Uterus (tissue), 4 donors: ENCODE measurements around the gene GRIN1. TPM values are rescaled to one million over a fixed set of nuclear protein-coding genes. Genes with fewer than 3 reads are reported as not detected.

Experiments
- DNase-seq, 2 donors: peaks; one replicate each; pipeline ENCODE4 v3.0.0-alpha.2; 2019 to 2020
- H3K27ac ChIP-seq, 2 donors: fragments of 200-600 bp; sonication (generic); 1 replicate in 1 of 2; 2 replicates in 1 of 2; pipeline ENCODE4 v1.5.1; 2016 to 2018
- H3K27me3 ChIP-seq, 2 donors: fragments of 200-600 bp; sonication (generic); one replicate each; pipeline ENCODE4 v1.5.1; 2018 to 2019; ENCODE audit warnings: control low read depth in 1 of 2
- H3K36me3 ChIP-seq, 2 donors: fragments of 200-600 bp; sonication (generic); one replicate each; pipeline ENCODE4 v1.5.1; 2019; ENCODE audit warnings: control low read depth in 1 of 2
- H3K4me1 ChIP-seq, 2 donors: fragments of 200-600 bp; sonication (generic); one replicate each; pipeline ENCODE4 v1.5.1; 2018 to 2019; ENCODE audit warnings: control low read depth in 1 of 2
- H3K4me3 ChIP-seq, 2 donors: fragments of 200-600 bp; sonication (generic); 1 replicate in 1 of 2; 2 replicates in 1 of 2; pipeline ENCODE4 v1.5.1; 2018 to 2019; ENCODE audit warnings: mild to moderate bottlenecking in 1 of 2
- H3K9me3 ChIP-seq, 2 donors: fragments of 200-600 bp; sonication (generic); one replicate each; pipeline ENCODE4 v1.5.1; 2019; ENCODE audit warnings: control low read depth in 1 of 2
- CTCF ChIP-seq, 4 experiments: fragments of 200-600 bp in 2 of 4; fragments of 450-650 bp in 2 of 4; sonication (generic) in 2 of 4; IDR thresholded peaks; one replicate each; pipeline ENCODE4 v1.5.1; 2016 to 2019; ENCODE audit warnings: antibody characterized with exemption in 4 of 4, mild to moderate bottlenecking in 2 of 4, moderate library complexity in 1 of 4
- POLR2A ChIP-seq, 2 donors: fragments of 450-650 bp; IDR thresholded peaks; one replicate each; pipeline ENCODE4 v1.6.1; 2016; ENCODE audit warnings: antibody characterized with exemption in 2 of 2, mild to moderate bottlenecking in 1 of 2, moderate library complexity in 1 of 2
- intact Hi-C: fragments of 100-400 bp; cut with DNase I; formaldehyde crosslinking; loops from one replicate; pipeline ENCODE4 v1.15.1; 2023; ENCODE audit warnings: low total_unique reads
- total RNA-seq, 4 donors: library from RNA; depleted of rRNA in 3 of 4; stranded (reverse); fragments of >200 nt in 3 of 4; gene quantifications; one replicate each; pipeline versions ENCODE4 v1.1.0 to v1.2.4, GENCODE V29; 2014 to 2023
- donor health status: DM: yes; HTN: yes; CAD: no.

The GRIN1 gene
- total RNA-seq, 4 donors from 2014 or later: not detected

- Histone ChIP-seq H3K36me3 (no peaks in the 10 kb centered on the region), H3K27me3 (no peaks in the 10 kb centered on the region), H3K9me3 (no peaks in the 10 kb centered on the region), H3K27ac (peak within 1 kb of the TSS; percentile 83 to 95), H3K4me1 (peaks cover 14 to 24% of the 10 kb centered on the region in 2 donors), H3K4me3 (peak within 1 kb of the TSS; percentile 79 to 92)
- intact Hi-C loops: no loop called here
- TF ChIP-seq POLR2A (IDR thresholded peaks at IDR 0.05) (peak; percentile 72 to 89), CTCF (IDR thresholded peaks at IDR 0.05) (peak in 3 of 4 experiments; percentile 1 to 67 (median 33))
- DNase-seq: peak; percentile 88 to 94
Measured at GRCh38 chr9:137188490-137189296, 49.7 kb downstream of the GRIN1 start, which contains the start of the genes ANAPC2 and SSNA1. Gene ANAPC2, minus strand, starts transcription at chr9:137188560. Its CDS starts 28 bp downstream, at chr9:137188532. Gene SSNA1, plus strand, starts transcription at chr9:137188676. Its CDS starts 51 bp downstream, at chr9:137188727.

DNA sequence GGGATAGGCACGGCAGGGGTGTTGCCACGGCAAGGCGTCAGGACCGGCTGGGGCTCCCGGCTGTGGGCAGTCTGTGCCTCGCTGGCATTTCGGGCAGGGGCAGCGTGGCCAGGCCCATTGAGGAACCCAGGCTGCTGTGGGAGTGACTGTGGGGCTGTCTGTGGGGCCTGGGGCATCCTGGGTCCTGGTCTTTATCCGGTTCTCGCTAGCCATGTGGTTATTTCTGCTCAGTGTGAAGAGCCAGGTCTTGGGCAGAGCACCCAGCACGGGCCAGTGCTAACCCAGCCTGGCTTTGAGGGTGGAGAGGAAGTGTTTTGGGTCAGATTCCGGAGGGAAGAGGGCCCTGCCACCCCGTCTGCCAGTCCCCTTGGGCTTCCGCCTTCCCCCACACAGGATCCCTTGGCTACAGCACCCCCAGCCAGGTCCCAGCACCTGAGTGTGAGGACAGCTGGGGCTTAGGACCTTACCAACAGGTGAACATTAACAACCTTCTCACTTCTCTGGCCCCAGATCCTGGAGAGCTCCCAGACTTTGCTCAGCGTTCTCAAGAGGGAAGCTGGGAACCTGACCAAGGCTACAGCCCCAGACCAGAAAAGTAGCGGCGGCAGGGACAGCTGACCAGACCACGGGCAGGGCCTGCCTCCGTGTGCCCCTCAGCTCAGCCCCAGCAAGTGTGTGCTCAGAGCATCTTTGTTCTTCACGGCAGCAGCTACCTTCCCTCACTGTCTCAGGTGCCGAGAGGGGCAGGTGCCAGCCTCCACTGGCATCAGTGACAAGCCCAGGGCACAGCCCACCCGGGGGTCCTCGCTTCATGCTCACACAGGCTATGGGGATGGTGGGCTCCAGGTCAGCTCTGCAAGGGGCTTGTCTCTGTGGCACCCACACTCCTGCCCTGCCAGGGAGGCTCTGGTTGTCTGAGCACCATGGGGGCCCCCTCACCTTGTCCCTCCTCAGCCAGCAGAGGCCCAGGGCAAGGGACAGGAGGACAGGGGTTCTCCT, 50.6 kb downstream of the GRIN1 start:
- H3K9me3 ChIP-seq: no peaks in the 10 kb centered on the region
- no peaks in the 10 kb centered on the region for H3K27me3 ChIP-seq
- peak overlapping the region; percentile 83 to 95 for H3K27ac ChIP-seq
- intact Hi-C loops: no loop called here
- H3K4me1 ChIP-seq: peaks cover 14 to 24% of the 10 kb centered on the region in 2 donors
- DNase-seq: no peak
- H3K4me3 ChIP-seq: peak overlapping the region; percentile 79 to 92
- TF ChIP-seq POLR2A (IDR thresholded peaks at IDR 0.05): no peak
- peak in 1 of 4 experiments; percentile 1 for TF ChIP-seq CTCF (IDR thresholded peaks at IDR 0.05)
- no peaks in the 10 kb centered on the region for H3K36me3 ChIP-seq

DNA sequence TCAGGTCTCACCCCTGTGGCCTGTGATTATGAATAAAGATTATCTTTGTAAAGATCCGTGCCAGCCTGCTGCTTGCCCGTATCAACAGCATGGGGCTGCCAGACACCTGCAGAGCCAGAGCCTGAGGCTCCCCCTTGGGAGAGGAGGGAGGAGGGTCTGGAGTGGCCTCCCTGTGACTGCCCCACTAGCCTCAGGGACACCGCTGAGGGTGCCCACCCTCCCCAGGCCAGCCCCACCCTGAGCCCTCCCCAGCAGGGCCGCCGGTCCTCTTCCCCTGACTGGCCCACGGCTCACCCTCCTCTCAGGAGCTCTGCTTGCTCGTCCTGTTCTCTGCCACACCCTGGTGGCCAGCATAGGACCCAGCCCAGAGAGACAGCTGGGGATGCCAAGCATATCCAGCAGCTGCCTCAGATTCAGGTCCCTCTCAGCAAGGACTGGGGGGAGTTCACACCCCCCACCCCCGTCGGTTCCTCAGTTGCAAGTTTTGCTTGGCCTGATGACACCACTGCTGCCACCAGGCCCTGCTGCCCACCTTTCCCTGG, 51.4 kb downstream of the GRIN1 start:
- intact Hi-C loops: no loop called here
- H3K36me3 ChIP-seq: no peaks in the 10 kb centered on the region
- TF ChIP-seq POLR2A (IDR thresholded peaks at IDR 0.05) (no peak), CTCF (IDR thresholded peaks at IDR 0.05) (no peak)
- peaks cover 14 to 24% of the 10 kb centered on the region in 2 donors for H3K4me1 ChIP-seq
- H3K9me3 ChIP-seq: no peaks in the 10 kb centered on the region
- H3K27me3 ChIP-seq: no peaks in the 10 kb centered on the region
- no peak for DNase-seq
- no peak overlapping the region for H3K4me3 ChIP-seq
- no peak overlapping the region for H3K27ac ChIP-seq

DNA sequence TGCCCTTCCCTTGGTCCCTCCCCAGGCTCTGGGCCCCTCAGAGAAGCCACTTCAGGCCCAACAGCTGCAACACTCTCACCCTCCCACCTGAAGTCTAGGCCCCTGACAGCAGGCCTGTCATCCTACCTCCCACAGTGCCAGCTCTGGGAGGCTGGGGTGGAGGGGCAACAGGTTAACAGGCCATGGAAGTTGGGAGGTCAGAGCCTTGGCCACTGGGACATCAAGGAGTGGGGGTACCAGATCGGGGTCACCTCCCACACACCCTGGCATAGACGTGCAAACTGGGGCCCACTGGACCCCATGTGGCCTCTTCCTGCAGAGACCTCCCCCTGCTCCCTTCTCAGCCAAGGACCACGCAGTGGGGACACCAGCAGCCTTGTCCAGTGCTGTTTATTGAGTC, 52.3 kb downstream of the GRIN1 start:
- H3K4me3 ChIP-seq: no peak overlapping the region
- intact Hi-C loops: no loop called here
- peaks cover 14 to 21% of the 10 kb centered on the region in 2 donors for H3K4me1 ChIP-seq
- H3K27ac ChIP-seq: no peak overlapping the region
- no peaks in the 10 kb centered on the region for H3K27me3 ChIP-seq
- H3K36me3 ChIP-seq: no peaks in the 10 kb centered on the region
- no peaks in the 10 kb centered on the region for H3K9me3 ChIP-seq
- no peak for DNase-seq
- no peak for TF ChIP-seq POLR2A (IDR thresholded peaks at IDR 0.05)
- TF ChIP-seq CTCF (IDR thresholded peaks at IDR 0.05): no peak
